HepG2 (cell line): Measurements from ENCODE around the gene RBM23. TPM values are rescaled to one million over a fixed set of nuclear protein-coding genes. Genes with fewer than 3 reads are reported as not detected.

Experiments used
- ATAC-seq: fragments of 200-7000 bp; cut with Tn5 transposase; 3 replicates; pipeline ENCODE4 v1.9.1; 2020; ENCODE audit warnings: mild to moderate bottlenecking, moderate library complexity
- BruUV-seq: library from RNA; stranded (reverse); fragments of 400-500 nt; replicated peaks from 2 replicates; lab custom pipeline; 2021; lab: Mats Ljungman, UMichigan
- CTCF ChIA-PET: fragments of 300-600 bp; formaldehyde crosslinking; extraction: SDS; loops from one replicate; lab custom pipeline; 2021; ENCODE audit warnings: low total read pairs, inconsistent platforms, low intra/inter-chr PET ratio; lab: Yijun Ruan, JAX
- POLR2A ChIA-PET: fragments of 350-600 bp; sonication (Branson Sonifier 250); formaldehyde crosslinking; loops from one replicate; lab custom pipeline; 2020; ENCODE audit warnings: antibody characterized with exemption, inconsistent platforms; lab: Yijun Ruan, JAX
- DNase-seq: peaks from one replicate; pipeline ENCODE4 v3.0.0-alpha.2; 2015; ENCODE audit warnings: low spot score
- FAIRE-seq: peaks from 3 replicates; lab custom pipeline; 2011; peaks lifted over from hg19 to GRCh38; lab: Jason Lieb, UNC
- H2AFZ ChIP-seq: one replicate; pipeline ENCODE4 v1.6.1; 2011; ENCODE audit warnings: low read length, inconsistent platforms
- H3K27ac ChIP-seq: fragments of 300-600 bp; 3 replicates; pipeline ENCODE4 v1.8.0; 2011; ENCODE audit warnings: mixed run types, mild to moderate bottlenecking, mixed read lengths, low read length, inconsistent platforms; ENCODE audit not compliant: insufficient read depth; ENCODE audit errors: extremely low read length
- H3K27me3 ChIP-seq, 2 experiments: fragments of 200-600 bp in 1 of 2; 2 replicates in 1 of 2; 3 replicates in 1 of 2; pipeline versions ENCODE4 v1.6.0 to v1.8.0; 2011; ENCODE audit warnings: low read length in 2 of 2, mild to moderate bottlenecking in 2 of 2, moderate library complexity in 2 of 2, inconsistent platforms in 1 of 2; ENCODE audit not compliant: insufficient read depth in 2 of 2, control insufficient read depth in 1 of 2
- H3K36me3 ChIP-seq, 2 experiments: fragments of 200-600 bp in 1 of 2; replicated peaks in 1 of 2; 2 replicates in 1 of 2; 3 replicates in 1 of 2; pipeline versions ENCODE4 v1.5.1 to v1.8.0; 2011; ENCODE audit warnings: low read length in 2 of 2, inconsistent platforms in 1 of 2; ENCODE audit not compliant: insufficient read depth in 2 of 2, control insufficient read depth in 1 of 2
- H3K4me1 ChIP-seq: 2 replicates; pipeline ENCODE4 v1.5.1; 2012; ENCODE audit warnings: low read length, inconsistent platforms; ENCODE audit not compliant: insufficient read depth
- H3K4me2 ChIP-seq: 2 replicates; pipeline ENCODE4 v1.6.0; 2011; ENCODE audit warnings: low read depth, low read length, inconsistent platforms
- H3K4me3 ChIP-seq, 3 experiments: fragments of 200-600 bp in 1 of 3; sonication (generic), shearing (Covaris generic) in 1 of 3; replicated peaks in 1 of 3; 2 replicates each; pipeline ENCODE4 v1.5.1; 2011 to 2016; ENCODE audit warnings: low read length in 3 of 3, inconsistent platforms in 2 of 3, low read depth in 2 of 3, mild to moderate bottlenecking in 2 of 3, control low read depth in 1 of 3, mixed read lengths in 1 of 3; ENCODE audit not compliant: insufficient read depth in 1 of 3
- H3K79me2 ChIP-seq: one replicate; pipeline ENCODE4 v1.6.1; 2011; ENCODE audit warnings: low read length, inconsistent platforms; ENCODE audit not compliant: insufficient read depth
- H3K9ac ChIP-seq: 2 replicates; pipeline ENCODE4 v1.6.0; 2011; ENCODE audit warnings: mild to moderate bottlenecking, low read depth, low read length, inconsistent platforms; ENCODE audit not compliant: insufficient read depth
- H3K9me3 ChIP-seq: 2 replicates; pipeline ENCODE4 v1.5.1; 2012; ENCODE audit warnings: mild to moderate bottlenecking, low read length
- H4K20me1 ChIP-seq: 2 replicates; pipeline ENCODE4 v1.6.0; 2011; ENCODE audit warnings: inconsistent platforms, mild to moderate bottlenecking, low read length, moderate library complexity; ENCODE audit not compliant: insufficient read depth
- BRD4 ChIP-seq: sonication (generic); formaldehyde crosslinking; IDR thresholded peaks from 2 replicates; pipeline ENCODE4 v1.4.0; 2020; ENCODE audit warnings: missing genetic modification reagents
- CBX1 ChIP-seq: IDR thresholded peaks from one replicate; pipeline ENCODE4 v1.6.1; 2016; ENCODE audit warnings: antibody characterized with exemption, low read depth
- CC2D1A ChIP-seq: sonication (generic); formaldehyde crosslinking; IDR thresholded peaks from 2 replicates; pipeline ENCODE4 v1.8.1; 2023; ENCODE audit warnings: mild to moderate bottlenecking, missing genetic modification reagents
- CTCF ChIP-seq: sonication (generic); formaldehyde crosslinking; IDR thresholded peaks from 2 replicates; pipeline ENCODE4 v1.5.0; 2020; ENCODE audit warnings: mild to moderate bottlenecking, missing genetic modification reagents, moderate library complexity
- HNRNPUL1 ChIP-seq: fragments of 200-400 bp; formaldehyde crosslinking; IDR thresholded peaks from 2 replicates; pipeline ENCODE4 v1.6.1; 2017; ENCODE audit warnings: low read depth, mild to moderate bottlenecking, low read length, moderate library complexity
- JDP2 ChIP-seq: sonication (generic); formaldehyde crosslinking; IDR thresholded peaks from 2 replicates; pipeline ENCODE4 v1.8.1; 2022; ENCODE audit warnings: missing genetic modification reagents, borderline replicate concordance
- MEF2D ChIP-seq: sonication (generic); formaldehyde crosslinking; IDR thresholded peaks from 2 replicates; pipeline ENCODE4 v1.5.1; 2020; ENCODE audit warnings: mild to moderate bottlenecking, missing genetic modification reagents
- MIER3 ChIP-seq: IDR thresholded peaks from 2 replicates; pipeline ENCODE4 v1.6.1; 2016; ENCODE audit warnings: missing compliant biosample characterization, borderline replicate concordance
- PAX8 ChIP-seq: sonication (generic); formaldehyde crosslinking; IDR thresholded peaks from 2 replicates; pipeline ENCODE4 v1.8.0; 2022; ENCODE audit warnings: mild to moderate bottlenecking, missing genetic modification reagents, borderline replicate concordance
- SOX13 ChIP-seq, 3 experiments: fragments of 450-650 bp in 1 of 3; sonication (generic) in 1 of 3; formaldehyde crosslinking in 1 of 3; IDR thresholded peaks in 2 of 3; conservative IDR thresholded peaks in 1 of 3; 2 replicates each; pipeline versions ENCODE4 v1.5.0 to v1.6.1; 2016 to 2020; ENCODE audit warnings: antibody characterized with exemption in 1 of 3, mild to moderate bottlenecking in 1 of 3, missing compliant biosample characterization in 1 of 3, missing genetic modification reagents in 1 of 3, moderate library complexity in 1 of 3
- SRF ChIP-seq: IDR thresholded peaks from 2 replicates; pipeline ENCODE4 v1.6.1; 2011; ENCODE audit warnings: mild to moderate bottlenecking, low read depth, low read length, moderate library complexity
- ZBTB3 ChIP-seq: sonication (generic); formaldehyde crosslinking; IDR thresholded peaks from 2 replicates; pipeline ENCODE4 v1.4.0; 2020; ENCODE audit warnings: low read depth, mild to moderate bottlenecking, moderate library complexity, missing genetic modification reagents, borderline replicate concordance
- ZBTB33 ChIP-seq: sonication (generic); formaldehyde crosslinking; IDR thresholded peaks from 2 replicates; pipeline ENCODE4 v1.4.0; 2020; ENCODE audit warnings: missing genetic modification reagents
- ZBTB42 ChIP-seq: sonication (generic); formaldehyde crosslinking; IDR thresholded peaks from 2 replicates; pipeline ENCODE4 v1.5.0; 2020; ENCODE audit warnings: mild to moderate bottlenecking, missing genetic modification reagents
- ZFP82 ChIP-seq: sonication (generic); formaldehyde crosslinking; IDR thresholded peaks from 2 replicates; pipeline ENCODE4 v1.5.1; 2020; ENCODE audit warnings: mild to moderate bottlenecking, missing genetic modification reagents, borderline replicate concordance
- ZNF569 ChIP-seq: sonication (generic); formaldehyde crosslinking; IDR thresholded peaks from 2 replicates; pipeline ENCODE4 v1.5.0; 2020; ENCODE audit warnings: mild to moderate bottlenecking, missing genetic modification reagents, moderate library complexity, borderline replicate concordance
- ZNF678 ChIP-seq: sonication (generic); formaldehyde crosslinking; IDR thresholded peaks from 2 replicates; pipeline ENCODE4 v1.4.0; 2020; ENCODE audit warnings: mild to moderate bottlenecking, missing genetic modification reagents
- ZNF790 ChIP-seq: sonication (generic); formaldehyde crosslinking; IDR thresholded peaks from 2 replicates; pipeline ENCODE4 v1.8.0; 2022; ENCODE audit warnings: missing genetic modification reagents, mild to moderate bottlenecking, borderline replicate concordance
- ZNF850 ChIP-seq: sonication (generic); formaldehyde crosslinking; conservative IDR thresholded peaks from 2 replicates; pipeline ENCODE4 v1.9.0; 2021; ENCODE audit warnings: mild to moderate bottlenecking, missing genetic modification reagents
- ZSCAN12 ChIP-seq: sonication (generic); formaldehyde crosslinking; IDR thresholded peaks from 2 replicates; pipeline ENCODE4 v1.9.0; 2021; ENCODE audit warnings: mild to moderate bottlenecking, missing genetic modification reagents
- WGBS: methylation state at CpG from one replicate; pipeline ENCODE4 v1.1.6; 2017; ENCODE audit warnings: low lambda C conversion rate; 5-methylcytosine and 5-hydroxymethylcytosine counted together
- in situ Hi-C: cut with HindIII; loops from 2 replicates; pipeline ENCODE4 v1.10.0; 2017; ENCODE audit warnings: low pct_unique_long_range_greater_than_20kb; ENCODE audit not compliant: extremely low pct_ligation_motif_present
- intact Hi-C: fragments of 100-400 bp; cut with micrococcal nuclease; formaldehyde crosslinking; loops from one replicate; pipeline ENCODE4 v1.10.0; 2022; ENCODE audit not compliant: unreplicated experiment
- polyA plus RNA-seq, 8 experiments: library from polyadenylated mRNA; depleted of rRNA in 3 of 8; stranded (reverse) in 7 of 8; unstranded in 1 of 8; fragments of >200 nt; fragmentation: Illumina TruSeq in 4 of 8; extraction: Trizol in 4 of 8; gene quantifications; 2 replicates each; pipeline versions ENCODE4 v1.2.1 to v1.2.3, GENCODE V29; 2011 to 2016; ENCODE audit warnings: low read depth in 4 of 8, missing spikeins in 1 of 8, mixed read lengths in 1 of 8; ENCODE audit not compliant: insufficient read depth in 1 of 8
- total RNA-seq, 5 experiments: library from RNA; depleted of rRNA; stranded (reverse); fragments of >200 nt; fragmentation: Illumina TruSeq; extraction: Trizol; gene quantifications; 2 replicates each; pipeline ENCODE4 v1.2.3, GENCODE V29; 2016; ENCODE audit warnings: low read depth in 1 of 5

RBM23 gene
- total and polyA plus RNA-seq, 2 of the 13 experiments (the other 11 are each of a cell fraction or from before 2014, with no cell fraction given), result 1.5 to 2.1 TPM

GRCh38 chr14:22905627-22906026, 13.3 kb downstream of the RBM23 start (continued):
- TF ChIP-seq BRD4 (no peak), ZBTB42 (CRISPR knock-in tag) (no peak), CBX1 (peak; percentile 28), MEF2D (0 out of 2 replicates have a peak, but pooled peaks have one; percentile 1), CTCF (CRISPR knock-in tag) (peak; percentile 20; the same call in 1 of the 2 replicates), ZBTB33 (CRISPR knock-in tag) (peak; percentile 98)

GRCh38 chr14:22903742-22904087, 15.2 kb downstream of the RBM23 start:
- Histone ChIP-seq H3K9me3 (no peaks in the 10 kb centered on the region), H3K27me3 (peaks cover 0 to 2% of the 10 kb centered on the region in 2 experiments; a peak in 1 of 5 replicates), H3K36me3 (no peaks in the 10 kb centered on the region), H4K20me1 (no peaks in the 10 kb centered on the region), H3K4me2 (peak overlapping the region; percentile 19), H3K4me1 (peaks cover 50% of the 10 kb centered on the region), H3K9ac (0 out of 2 replicates have a peak overlapping the region, but pooled peaks have one; percentile 0), H3K27ac (peak overlapping the region; percentile 67), H2AFZ (no peak overlapping the region), H3K79me2 (no peaks in the 10 kb centered on the region), H3K4me3 (no peak overlapping the region)
- BruUV-seq, result no TSS peak
- in situ Hi-C loops (loop anchor here (5.0 kb wide), 1 partner anchor 81 kb away; no protein-coding TSS in a partner anchor), intact Hi-C loops (loop anchor here (1.0 kb wide), 2 partner anchors 26 to 32 kb away; partner anchors contain the start of genes LRP10 and PRMT5)
- ChIA-PET POLR2A (interaction anchor here (1.3 to 5.3 kb wide), 15 partner anchors 12 to 314 kb away, joined by 3 to 44 read pairs (median 9); partner anchors contain the start of genes ACIN1, AJUBA, C14orf119 and HAUS4), CTCF (interaction anchor here (1.5 to 5.0 kb wide), 2 partner anchors 32 to 50 kb away, joined by 3 to 46 read pairs; partner anchors contain the start of gene LRP10)
- FAIRE-seq (no peak), ATAC-seq (no peak), DNase-seq (no peak)
- 64% methylated on average over 2 of the region's 2 CpGs for whole genome bisulfite sequencing
- 0 out of 2 replicates have a peak, but pooled peaks have one; percentile 37 for TF ChIP-seq PAX8 (CRISPR knock-in tag)
- TF ChIP-seq ZNF569 (CRISPR knock-in tag), result 0 out of 2 replicates have a peak, but pooled peaks have one; percentile 81
- TF ChIP-seq JDP2 (CRISPR knock-in tag), result no peak
- TF ChIP-seq ZNF790, result no peak
- no peak for TF ChIP-seq MIER3 (CRISPR knock-in tag)
- TF ChIP-seq ZNF678 (CRISPR knock-in tag), result no peak
- TF ChIP-seq ZFP82 (CRISPR knock-in tag), result peak; percentile 90; the same call in 1 of the 2 replicates
- no peak for TF ChIP-seq SOX13 (IDR thresholded peaks at IDR 0.05)
- TF ChIP-seq SOX13 (CRISPR knock-in tag; conservative IDR thresholded peaks at IDR 0.05 in 1 of 2, IDR thresholded peaks at IDR 0.05 in 1 of 2), result 0 out of 4 replicates have a peak, but pooled peaks of 1 of the 2 experiments have one; percentile 73
- TF ChIP-seq ZBTB3, result peak; percentile 11; the same call in 1 of the 2 replicates
- TF ChIP-seq HNRNPUL1, result no peak
- TF ChIP-seq SRF, result 0 out of 2 replicates have a peak, but pooled peaks have one; percentile 14
- TF ChIP-seq CC2D1A (CRISPR knock-in tag), result 0 out of 2 replicates have a peak, but pooled peaks have one; percentile 6
- 0 out of 2 replicates have a peak, but pooled peaks have one; percentile 11 for TF ChIP-seq ZSCAN12 (CRISPR knock-in tag)
- 0 out of 2 replicates have a peak, but pooled peaks have one; percentile 72 for TF ChIP-seq ZNF850 (CRISPR knock-in tag)
